ENCODE data around the gene PTCH2.
"Not testable (repeated sequence)": the region's sequence is repeated elsewhere in the genome, so short reads cannot be mapped to it uniquely, and the experiment has no call there.

PTCH2 gene

DNA sequence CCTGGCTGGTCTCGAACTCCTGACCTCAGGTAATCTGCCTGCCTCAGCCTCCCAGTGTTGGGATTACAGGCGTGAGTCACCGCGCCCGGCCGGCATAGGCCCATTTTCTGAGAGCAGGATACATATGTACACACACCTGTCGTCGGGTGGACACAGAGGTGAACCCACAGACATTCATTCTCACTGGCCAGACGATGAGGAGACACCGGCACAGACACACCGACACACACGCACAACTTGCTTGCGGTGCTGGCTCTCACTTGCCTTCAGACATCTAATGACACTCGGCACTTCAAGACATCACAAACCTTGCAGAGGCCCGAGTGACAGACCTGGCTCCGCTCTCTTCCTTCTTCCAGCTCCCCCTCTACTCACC is 579 bp downstream of the PTCH2 start:
- no peak for DNase-seq (ENCODE audit: low read depth)

DNA sequence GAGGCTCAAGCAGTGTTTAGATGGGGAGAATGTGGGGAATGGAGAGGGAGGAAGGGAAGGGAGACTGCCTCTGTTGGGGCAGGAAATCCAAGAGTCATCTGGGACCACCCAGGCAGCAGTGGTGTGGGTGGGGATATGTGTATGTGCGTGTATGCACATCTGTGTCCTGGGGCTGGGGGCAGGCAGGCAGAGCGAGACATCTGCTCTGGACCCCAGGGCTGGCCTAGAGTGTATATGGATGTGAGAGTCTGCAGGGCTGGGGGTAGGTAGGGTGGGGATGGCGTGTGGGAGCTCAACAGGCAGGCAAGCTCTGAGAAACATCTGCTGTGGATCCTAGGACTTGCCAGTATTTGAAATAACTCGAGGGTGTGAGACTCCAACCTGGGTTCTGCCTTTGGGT is 3.5 kb downstream of the PTCH2 start:
- no peak for DNase-seq (ENCODE audit: low read depth)

DNA sequence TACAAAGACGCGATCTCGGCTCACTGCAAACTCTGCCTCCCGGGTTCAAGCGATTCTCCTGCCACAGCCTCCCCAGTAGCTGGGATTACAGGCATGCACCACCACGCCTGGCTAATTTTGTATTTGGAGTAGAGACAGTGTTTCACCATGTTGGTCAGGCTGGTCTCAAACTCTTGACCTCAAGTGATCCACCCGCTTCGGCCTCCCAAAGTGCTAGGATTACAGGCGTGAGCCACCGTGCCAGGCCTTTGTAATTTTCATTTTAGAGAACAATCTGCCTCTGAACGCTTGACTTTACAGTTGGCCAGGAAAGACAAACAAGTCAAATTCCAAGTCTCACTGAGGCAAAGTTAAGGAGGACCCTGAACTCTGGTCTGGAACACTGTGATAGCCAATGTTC is 4.8 kb downstream of the PTCH2 start:
- not testable (repeated sequence) for DNase-seq (ENCODE audit: low read depth)

DNA sequence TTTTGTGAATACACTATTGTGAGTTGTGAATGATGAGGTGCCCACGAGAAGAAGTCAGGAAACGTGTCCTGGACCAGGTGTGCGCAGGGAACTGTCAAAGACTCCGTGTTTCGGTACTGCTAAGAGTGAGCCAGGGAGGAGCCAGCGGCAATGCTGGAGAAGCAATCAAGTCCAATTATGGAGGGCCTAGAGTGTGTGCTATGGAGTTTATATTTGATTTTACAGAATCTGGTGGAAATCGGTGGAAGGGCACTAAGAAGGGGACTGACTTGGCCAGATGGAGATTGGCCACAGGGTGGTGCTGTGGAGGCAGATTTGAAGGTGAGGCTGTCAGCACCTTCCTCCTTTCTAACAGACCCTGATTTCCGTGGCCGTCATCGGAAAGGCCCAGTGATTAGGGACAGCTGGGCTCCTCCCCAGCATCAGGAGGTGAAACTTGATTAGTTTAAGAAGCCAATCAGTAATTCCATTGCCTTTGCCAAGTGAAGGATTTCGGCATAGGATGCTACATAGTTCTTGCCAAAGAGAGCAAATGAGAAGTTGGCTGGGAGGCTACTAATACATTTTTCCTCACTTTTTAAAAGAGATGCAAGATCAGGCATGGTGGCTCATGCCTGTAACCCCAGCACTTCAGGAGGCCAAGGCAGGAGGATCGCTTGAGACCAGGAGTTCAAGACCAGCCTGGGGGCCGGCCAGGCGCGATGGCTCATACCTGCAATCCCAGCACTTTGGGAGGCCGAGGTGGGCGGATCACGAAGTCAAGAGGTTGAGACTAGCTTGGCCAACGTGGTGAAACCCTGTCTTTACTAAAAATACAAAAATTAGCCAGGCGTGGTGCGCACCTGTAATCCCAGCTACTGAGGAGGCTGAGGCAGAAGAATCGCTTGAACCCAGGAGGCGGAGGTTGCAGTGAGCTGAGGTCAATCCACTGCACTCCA is 7.0 kb downstream of the PTCH2 start:
- DNase-seq (ENCODE audit: low read depth), result peak; percentile 78

DNA sequence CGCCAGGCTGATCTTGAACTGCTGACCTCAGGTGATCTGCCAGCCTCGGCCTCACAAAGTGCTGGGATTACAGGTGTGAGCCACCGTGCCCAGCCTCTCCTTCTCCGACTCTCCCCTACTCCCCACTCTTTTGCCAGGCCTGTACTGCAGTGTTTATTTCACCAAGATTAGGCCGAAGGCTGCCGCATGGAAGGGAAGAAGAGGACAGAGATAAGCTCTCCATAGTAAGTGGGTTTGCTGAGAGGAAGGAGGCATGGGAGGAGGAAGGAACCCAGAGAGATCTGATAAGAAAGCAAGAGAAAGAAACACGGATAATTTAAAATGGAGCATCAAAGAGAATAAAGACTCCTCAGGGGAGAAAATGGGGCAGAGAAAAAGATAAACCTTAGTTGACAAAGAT is 8.7 kb downstream of the PTCH2 start:
- DNase-seq (ENCODE audit: low read depth), result no peak

DNA sequence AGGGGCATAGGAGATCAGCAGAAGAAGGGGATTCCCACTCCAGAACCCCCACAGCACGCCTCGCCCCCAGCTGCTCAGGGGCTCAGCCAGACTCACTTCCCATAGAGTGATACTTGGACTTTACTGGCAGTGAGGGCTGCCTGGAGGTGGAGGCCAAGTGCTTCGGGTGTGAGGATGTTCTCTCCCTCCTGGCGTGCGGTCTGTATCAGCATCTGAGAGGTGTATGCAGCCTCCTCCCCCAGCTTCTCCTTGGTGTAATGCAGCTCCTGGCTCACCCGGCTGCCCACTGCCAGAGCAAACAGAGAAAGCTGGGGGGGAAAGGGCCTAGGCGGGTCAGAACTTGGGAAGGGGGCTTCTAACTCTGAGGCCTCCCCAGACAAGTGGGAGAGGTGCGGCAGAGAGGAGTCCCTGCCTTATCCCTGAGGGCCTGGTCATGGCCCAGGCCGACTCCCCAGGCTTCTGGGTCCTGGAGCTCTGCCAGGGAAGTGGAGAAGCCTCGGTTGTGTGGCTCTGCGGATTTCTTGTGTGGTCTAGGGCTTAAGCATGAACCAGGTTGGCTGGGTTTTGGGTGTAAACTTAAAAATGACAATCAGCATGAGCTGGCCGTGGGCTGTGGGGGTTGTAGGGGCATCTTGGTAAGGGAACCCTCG is 10.9 kb downstream of the PTCH2 start:
- DNase-seq (ENCODE audit: low read depth), result no peak

DNA sequence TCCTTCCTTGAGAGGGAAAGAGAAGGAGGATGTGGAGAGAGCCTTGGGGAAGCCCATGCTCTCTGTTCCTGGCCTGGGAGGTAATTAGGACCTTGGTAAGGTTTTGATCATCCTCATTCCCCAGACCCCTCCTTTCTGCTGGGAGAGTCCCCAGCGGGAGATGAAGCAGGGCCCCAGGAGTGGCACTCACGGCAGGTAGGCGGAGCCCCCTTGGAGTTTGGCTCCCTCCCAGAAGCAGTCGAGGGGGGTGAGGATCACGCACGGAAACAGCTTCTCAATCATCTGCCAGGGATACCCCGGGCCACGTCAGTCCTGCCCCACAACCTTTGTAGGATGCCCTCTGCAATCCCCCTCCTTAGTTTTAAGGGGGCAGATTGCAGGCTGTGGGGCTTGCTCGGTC is 11.5 kb downstream of the PTCH2 start:
- no peak for DNase-seq (ENCODE audit: low read depth)

DNA sequence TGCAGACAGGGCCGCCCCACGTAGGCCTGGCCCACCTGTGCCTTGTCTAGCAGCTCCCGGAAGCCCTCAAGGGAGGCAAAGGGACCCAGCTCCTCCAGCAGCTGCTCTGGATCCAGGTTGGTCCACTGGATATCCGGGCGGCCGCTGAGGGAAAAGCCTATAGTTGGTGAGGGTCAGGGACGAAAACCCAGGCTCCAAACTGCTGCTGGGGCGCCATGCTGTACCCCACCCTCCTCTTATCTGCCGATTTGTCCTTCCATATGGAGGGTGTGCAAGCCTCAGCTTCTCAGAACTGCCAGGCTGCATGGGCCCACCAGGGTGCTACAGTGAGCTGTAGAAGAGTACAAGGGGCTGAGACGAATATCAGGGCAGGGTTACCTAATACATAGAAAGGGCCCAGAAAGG is 12.2 kb downstream of the PTCH2 start:
- DNase-seq (ENCODE audit: low read depth), result no peak

DNA sequence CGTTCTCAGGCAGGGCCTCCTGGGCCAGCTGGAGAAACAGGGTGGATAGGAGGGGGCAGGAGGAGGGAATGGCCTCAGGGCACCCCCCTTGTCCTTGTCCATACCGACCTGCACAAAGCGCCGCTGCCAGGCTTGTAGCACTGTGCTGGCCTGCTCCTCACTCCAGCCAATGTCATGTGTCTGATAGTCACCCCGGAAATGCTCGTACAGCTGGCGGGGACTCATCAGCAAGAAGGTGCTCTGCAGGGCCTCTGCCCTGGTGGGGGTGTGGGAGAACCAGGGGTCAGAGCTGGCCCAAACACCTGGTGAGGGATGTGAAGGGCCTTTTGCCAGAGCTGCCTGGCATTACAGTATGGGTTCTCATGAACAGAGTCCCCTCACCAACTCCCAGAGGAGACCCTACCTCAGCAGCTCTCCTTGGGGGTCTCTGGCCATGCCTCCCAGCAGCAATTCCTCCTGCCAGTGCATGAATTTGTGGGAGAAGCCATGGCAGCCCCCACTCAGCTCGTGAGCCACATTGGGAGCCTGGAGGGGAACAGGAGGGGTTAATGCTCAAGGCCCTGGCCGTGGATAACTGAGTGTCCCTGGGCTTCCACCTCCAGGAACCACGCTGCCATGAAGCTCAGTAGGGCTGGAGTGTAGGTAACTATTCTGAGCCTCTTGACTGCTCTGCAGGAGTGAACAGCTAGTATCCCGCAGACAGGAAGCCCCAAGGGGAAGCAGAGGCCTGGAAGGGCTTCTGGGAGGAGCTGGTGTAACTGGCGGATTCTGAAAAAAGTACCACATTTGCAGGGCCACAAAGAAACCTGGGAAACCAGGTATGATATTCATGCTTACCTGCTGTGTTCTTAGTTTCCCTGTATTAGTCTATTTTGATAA is 13.3 kb downstream of the PTCH2 start:
- DNase-seq (ENCODE audit: low read depth), result no peak

DNA sequence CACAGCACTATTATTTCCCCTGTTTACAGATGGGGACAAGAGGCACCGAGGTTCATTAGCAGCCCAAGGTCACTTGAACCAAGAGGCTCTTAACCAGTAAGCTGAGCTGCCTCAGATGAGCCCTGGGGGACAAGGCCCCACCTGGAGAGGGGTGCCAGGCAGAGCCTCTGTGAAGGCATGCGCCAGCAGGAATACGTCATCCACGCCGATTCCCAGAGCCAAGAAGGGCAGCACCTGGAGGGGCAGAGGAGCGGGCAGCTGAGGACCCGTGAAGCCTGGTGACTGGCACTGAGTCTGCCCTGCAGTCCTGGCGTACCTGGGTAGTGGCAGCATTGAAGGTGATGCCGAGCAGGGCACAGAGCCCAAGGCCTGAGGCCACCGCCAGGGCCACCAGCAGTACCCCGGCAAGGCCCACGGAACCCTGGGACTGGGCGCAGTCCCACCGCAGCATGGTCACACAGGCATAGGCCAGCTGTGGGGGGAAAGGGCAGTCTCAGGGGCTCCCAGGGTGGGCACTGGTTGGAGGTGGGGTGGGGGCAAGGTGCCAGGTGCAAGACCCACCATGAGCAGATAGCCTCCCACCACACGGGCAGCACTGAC is 14.1 kb downstream of the PTCH2 start:
- no peak for DNase-seq (ENCODE audit: low read depth)

DNA sequence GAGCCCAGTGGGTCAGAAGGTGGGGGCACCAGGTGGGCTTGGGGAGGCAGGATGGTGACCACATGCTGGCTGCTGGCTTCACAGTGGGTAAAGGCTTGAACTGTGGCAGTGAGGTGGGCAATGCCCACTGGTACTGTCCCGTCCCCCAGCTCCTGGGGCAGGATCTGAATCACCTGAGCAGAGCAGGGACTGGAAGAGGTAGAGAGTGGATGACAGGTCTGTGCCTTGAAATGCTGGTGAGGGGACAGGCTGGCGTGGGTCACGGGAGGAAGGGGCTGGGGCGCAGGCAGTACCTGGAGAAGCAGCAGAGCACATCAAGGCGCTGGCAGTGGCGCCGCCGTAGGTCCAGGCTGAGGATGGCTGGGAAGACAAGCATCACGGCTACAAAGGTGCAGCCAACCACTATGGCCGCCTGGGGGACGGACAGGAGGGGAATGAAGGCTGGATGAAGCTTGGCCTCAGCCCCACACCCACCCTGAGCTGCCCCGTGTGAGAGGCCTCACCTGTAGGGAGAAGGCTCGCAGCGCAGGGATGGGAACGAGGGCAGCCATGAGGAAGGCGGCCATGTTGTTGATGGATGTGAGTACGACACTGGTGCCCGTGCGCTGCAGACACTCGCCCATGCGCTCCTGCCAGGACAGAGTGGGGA is 14.9 kb downstream of the PTCH2 start:
- no peak for DNase-seq (ENCODE audit: low read depth)

DNA sequence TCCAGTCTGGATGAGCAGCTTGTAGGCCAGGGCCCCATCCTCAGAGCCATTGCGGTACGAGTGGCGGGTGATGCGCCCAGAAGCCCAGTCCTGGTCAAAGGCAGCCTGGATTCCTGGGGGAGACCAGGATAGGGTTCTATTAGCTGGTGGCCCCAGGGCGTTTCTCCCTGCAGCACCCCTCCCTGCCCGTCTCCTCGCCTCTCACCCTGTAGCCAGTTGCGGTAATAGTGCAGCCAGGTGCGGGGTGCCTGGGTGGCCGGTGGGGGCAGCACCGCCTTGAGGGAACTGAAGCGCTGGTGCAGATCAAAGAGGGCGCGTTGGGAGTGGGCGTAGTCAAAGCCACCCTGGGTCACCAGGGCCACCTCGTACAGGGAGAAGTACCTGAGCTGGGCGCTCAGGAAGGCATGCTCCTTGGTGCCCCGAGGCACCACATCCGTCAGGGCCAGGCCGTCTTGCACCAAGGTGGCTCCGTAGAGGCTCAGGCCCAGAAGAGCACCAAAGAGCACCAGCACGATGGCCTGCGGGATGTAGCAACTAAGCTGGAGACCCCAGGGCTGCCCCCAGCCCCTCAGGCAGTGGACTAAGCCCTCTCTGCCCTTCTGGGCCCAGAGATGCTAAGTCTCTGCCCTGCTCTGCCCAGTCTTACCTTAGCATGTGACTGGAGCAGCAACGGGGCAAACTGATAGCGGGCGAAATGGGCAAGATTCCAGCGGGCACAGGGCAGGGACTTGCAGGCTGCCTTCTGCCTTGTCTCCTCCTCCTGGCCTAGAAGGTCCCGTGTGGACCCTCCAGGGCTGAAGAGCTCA is 15.7 kb downstream of the PTCH2 start:
- no peak for DNase-seq (ENCODE audit: low read depth)

DNA sequence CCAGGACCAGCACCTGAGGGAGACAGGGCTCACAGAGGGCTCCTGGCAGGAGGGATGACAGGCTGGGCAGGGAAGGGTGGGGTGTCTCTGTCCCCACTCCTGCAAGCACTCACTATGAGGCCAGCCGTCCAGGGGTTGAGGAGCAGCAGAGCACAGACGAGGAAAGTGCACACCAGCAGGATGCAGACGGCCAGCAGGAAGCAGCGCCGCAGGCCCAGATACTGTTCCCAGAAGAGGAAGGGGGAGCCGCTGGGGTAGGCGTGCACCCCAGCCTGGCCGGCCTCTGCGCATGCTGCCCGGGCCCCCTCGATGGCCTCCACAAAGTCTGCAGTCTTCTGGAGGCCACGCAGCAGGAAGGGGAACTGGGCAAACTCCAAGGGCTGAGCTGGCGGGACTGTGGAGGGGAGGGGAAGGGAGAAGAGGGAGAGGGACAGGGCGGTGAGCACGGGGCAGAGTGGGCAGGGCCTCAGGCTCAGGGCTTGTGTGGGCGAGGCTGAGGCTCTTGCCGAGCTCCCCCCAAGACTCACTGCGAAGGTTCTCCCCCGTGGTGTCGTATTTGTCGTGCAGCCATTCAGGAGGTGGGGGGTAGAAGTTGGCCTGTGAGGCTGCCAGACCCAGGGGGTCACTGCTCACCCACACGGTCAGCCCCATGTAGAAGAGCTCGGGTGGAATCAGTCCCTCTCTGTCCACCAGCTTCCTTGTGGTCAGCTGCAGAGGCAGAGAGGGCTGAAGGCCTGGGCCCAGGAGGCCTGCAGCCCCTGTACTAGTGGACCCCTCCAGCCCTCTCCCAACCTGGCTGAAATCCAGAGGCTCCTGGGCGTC is 16.5 kb downstream of the PTCH2 start:
- DNase-seq (ENCODE audit: low read depth), result no peak

DNA sequence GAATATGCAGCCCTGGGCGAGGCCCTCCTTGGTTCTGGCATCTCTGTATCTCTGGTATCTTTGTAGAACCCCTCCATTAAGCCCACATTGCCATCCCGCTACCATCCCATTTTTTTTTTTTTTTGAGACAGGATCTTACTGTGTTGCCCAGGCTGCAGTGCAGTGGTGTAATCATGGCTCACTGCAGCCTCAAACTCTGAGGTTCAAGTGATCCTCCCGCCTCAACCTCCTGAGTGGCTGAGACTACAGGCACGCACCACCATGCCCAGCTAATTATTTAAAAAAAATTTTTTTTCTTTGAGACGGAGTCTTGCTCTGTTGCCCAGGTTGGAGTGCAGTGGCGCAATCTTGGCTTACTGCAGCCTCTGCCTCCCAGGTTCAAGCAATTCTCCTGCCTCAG is 18.7 kb downstream of the PTCH2 start:
- not testable (repeated sequence) for DNase-seq (ENCODE audit: low read depth)

DNA sequence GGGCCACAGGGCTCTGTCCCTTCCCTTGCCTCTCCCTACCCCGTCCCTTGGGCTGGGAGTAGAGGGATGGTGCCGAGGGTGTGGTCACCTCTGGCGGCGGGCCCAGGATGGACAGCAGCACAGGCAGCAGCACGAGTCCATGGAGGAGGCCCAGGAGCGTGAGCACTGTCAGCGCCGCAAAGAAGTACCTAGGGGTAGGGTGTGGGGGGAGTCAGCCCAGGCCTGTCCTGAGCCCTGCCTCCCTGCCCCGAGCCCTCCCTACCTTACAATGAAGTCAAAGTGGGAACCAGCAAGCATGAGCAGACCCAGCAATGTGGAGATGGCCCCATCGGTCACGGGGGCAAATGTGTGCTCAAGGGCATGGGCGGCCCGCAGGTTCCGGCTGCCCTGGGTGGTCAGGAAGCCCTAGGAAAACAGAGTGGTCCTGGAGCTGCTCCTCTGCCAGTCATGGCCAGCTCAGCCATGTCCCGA is 20.0 kb downstream of the PTCH2 start:
- no peak for DNase-seq (ENCODE audit: low read depth)

DNA sequence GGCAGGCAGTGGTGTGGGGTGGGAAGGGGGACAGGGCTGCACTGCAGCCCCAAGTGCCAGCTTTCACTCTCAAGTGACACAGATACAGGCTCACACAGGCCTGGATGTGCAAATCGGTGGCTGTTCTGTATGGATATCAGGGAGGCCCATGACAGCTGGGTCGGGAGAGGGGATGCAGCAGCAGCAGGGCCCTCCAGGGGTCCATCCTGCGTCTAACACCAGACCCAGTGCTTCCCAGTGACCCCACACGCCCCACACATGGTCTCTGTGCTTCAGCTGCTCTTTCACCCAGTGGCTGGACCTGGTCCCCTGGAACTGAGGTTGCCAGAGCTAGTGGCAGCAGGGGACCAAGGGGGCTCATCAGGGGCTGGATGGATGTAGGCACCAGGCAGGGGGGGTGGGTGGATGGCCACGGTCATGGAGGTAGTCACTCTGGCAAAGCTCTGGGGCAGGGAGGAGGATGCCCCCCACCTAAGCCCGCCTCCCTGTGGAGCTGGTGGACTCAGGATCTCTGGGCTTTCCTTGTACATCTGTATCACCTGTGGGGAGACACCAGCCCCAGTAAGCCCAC is 20.8 kb downstream of the PTCH2 start:
- DNase-seq (ENCODE audit: low read depth), result no peak

DNA sequence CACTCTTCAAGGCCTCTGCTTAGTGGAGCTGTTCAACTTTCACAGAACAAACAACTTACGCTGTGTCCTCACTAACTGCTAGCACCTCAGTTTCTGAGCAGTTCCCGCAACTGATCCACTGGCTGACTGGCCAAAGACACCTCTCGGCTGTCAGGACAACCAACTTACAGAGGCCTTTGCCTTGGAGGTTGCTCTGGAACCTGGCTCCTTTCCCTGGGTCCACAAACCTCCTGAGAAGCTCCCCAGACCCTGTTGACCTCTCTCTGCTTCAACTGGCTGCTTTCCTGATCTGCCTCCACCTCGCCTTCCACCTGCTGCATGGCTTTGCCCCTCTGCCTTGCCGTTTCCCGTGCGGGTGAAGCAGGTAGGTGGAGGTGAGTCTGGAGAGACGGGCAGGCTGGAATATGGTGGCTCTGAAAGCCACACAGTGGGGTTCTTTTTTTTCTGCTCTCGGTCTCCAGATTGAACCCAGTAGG is 21.8 kb downstream of the PTCH2 start:
- no peak for DNase-seq (ENCODE audit: low read depth)

DNA sequence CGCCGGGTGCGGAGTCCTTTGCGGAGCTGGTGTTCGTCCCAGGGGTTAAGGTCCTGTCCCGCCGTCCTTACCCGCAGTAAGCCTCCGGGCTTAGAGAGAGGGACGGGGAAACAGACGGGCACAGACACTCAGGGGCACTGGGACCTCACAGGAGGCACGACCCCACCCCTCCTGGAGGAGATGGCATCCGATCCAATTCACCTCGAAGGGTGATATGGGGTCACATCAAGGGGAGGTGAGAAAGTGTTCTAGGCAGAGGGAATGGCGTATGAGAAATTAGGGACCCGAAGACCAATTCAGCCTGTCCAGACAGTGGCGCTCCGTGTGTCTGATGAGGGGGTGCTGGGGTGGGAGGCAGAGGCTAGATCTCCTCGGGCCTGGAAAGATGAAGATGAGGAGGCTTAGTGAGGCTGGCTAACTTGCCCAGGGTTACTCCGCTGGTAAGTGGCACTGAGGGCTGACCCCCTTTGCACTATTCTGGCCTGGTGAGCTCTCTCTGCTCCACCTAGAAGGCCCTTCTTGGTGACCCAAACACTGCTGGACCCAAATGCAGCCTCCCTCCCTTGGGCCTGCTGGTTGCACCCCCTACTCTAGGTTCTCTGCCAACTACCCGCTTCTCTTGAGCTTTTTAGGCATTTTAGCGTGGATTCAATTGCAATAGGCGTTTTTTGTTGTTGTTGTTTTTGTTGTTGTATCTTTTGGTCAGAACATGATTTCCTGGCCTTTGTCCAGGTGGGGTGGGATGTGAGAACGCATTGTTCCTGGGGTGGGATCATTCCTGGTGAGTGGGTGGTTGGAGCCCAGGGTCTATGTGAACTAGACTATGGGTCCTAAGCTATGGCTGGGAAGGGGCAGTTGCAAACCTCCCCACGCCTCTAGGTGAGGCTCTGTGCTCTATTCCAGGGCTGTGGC is 22.5 kb downstream of the PTCH2 start:
- DNase-seq (ENCODE audit: low read depth), result no peak

Data from stimulated activated CD4-positive, alpha-beta T cell treated with anti-CD3 and anti-CD28 coated beads, Interleukin-2, amount 100 ng/mL, for 4 hours (primary cell).